ENCODE measurements around the gene SNAP23.

The SNAP23 gene

GRCh38 chr15:42495361-42496212 is at the start of gene SNAP23:
SNAP23 (plus strand) TSS chr15:42495634; CDS start chr15:42511847, 16,213 bp downstream.
- peak; percentile 64 to 75 (median 66) for DNase-seq (ENCODE audit: low read depth in 2 of 3, low spot score in 1 of 3)

GRCh38 chr15:42447599-42447998 is 47.8 kb upstream of the SNAP23 start:
- no peak for DNase-seq (ENCODE audit: low read depth in 2 of 3, low spot score in 1 of 3)

- no peak for DNase-seq (ENCODE audit: low read depth in 2 of 3, low spot score in 1 of 3)
Measured at GRCh38 chr15:42448281-42448680, 47.2 kb upstream of the SNAP23 start.

GRCh38 chr15:42449770-42450424 is 45.5 kb upstream of the SNAP23 start:
- no peak for DNase-seq (ENCODE audit: low read depth in 2 of 3, low spot score in 1 of 3)

GRCh38 chr15:42450425-42450790 is 45.0 kb upstream of the SNAP23 start:
- no peak for DNase-seq (ENCODE audit: low read depth in 2 of 3, low spot score in 1 of 3)

GRCh38 chr15:42453826-42454225 is 41.6 kb upstream of the SNAP23 start:
- no peak for DNase-seq (ENCODE audit: low read depth in 2 of 3, low spot score in 1 of 3)

GRCh38 chr15:42456531-42456930 is 38.9 kb upstream of the SNAP23 start:
- no peak for DNase-seq (ENCODE audit: low read depth in 2 of 3, low spot score in 1 of 3)

- DNase-seq (ENCODE audit: low read depth in 2 of 3, low spot score in 1 of 3): no peak
Measured at GRCh38 chr15:42456971-42457370, 38.5 kb upstream of the SNAP23 start.

GRCh38 chr15:42457445-42458442 is 37.7 kb upstream of the SNAP23 start:
- no peak for DNase-seq (ENCODE audit: low read depth in 2 of 3, low spot score in 1 of 3)

GRCh38 chr15:42461261-42461660 is 34.2 kb upstream of the SNAP23 start:
- DNase-seq (ENCODE audit: low read depth in 2 of 3, low spot score in 1 of 3): no peak

GRCh38 chr15:42465520-42466259 is 29.7 kb upstream of the SNAP23 start:
- no peak for DNase-seq (ENCODE audit: low read depth in 2 of 3, low spot score in 1 of 3)

GRCh38 chr15:42471002-42471401 is 24.4 kb upstream of the SNAP23 start:
- no peak for DNase-seq (ENCODE audit: low read depth in 2 of 3, low spot score in 1 of 3)

GRCh38 chr15:42474827-42475226 is 20.6 kb upstream of the SNAP23 start:
- DNase-seq (ENCODE audit: low read depth in 2 of 3, low spot score in 1 of 3): no peak

GRCh38 chr15:42482701-42483100 is 12.7 kb upstream of the SNAP23 start:
- no peak for DNase-seq (ENCODE audit: low read depth in 2 of 3, low spot score in 1 of 3)

- DNase-seq (ENCODE audit: low read depth in 2 of 3, low spot score in 1 of 3): no peak
Measured at GRCh38 chr15:42483677-42484076, 11.8 kb upstream of the SNAP23 start.

GRCh38 chr15:42490291-42490670 is 5.2 kb upstream of the SNAP23 start:
- no peak for DNase-seq (ENCODE audit: low read depth in 2 of 3, low spot score in 1 of 3)

GRCh38 chr15:42490671-42491538 is 4.5 kb upstream of the SNAP23 start, which contains the start of gene ZNF106:
ZNF106 (minus strand) TSS chr15:42491141; CDS start chr15:42472289, 18,852 bp downstream.
- DNase-seq (ENCODE audit: low read depth in 2 of 3, low spot score in 1 of 3): peak; percentile 72 to 79 (median 76)

GRCh38 chr15:42491539-42492225 is 3.8 kb upstream of the SNAP23 start:
- DNase-seq (ENCODE audit: low read depth in 2 of 3, low spot score in 1 of 3): no peak

- no peak for DNase-seq (ENCODE audit: low read depth in 2 of 3, low spot score in 1 of 3)
Measured at GRCh38 chr15:42493679-42494078, 1.8 kb upstream of the SNAP23 start.

Measured in stimulated activated CD4-positive, alpha-beta T cell treated with anti-CD3 and anti-CD28 coated beads, Interleukin-12 subunit alpha, Interleukin-12 subunit beta, amount 100 ng/mL, for 48 hours (primary cell).